NCI-H446 (cell line): ENCODE data around the gene ABCC2.
"Not testable (repeated sequence)": the region's sequence is repeated elsewhere in the genome, so short reads cannot be mapped to it uniquely, and the experiment has no call there.

Experiments used
- DNase-seq, 2 experiments: peaks; one replicate each; lab custom pipeline; 2025; lab: John Stamatoyannopoulos, UW

The ABCC2 gene

DNA sequence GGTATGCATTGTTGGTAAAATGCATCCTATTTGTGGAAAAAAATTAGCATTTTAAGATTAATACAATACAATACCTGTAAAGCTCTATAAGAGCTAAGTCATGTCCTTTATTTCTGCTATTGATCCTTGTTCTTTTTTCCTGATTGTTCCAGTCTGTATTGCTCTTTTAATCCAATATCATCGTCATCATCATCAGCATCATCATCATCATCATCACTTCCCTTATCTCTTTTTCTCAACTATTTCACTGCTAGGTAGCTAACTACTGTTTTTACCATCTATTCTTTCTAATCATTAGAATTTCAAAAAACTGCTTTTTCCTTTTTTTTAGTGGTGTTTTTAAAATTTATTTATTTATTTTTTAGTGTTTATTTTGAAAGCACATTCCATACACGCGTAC, 71.2 kb downstream of the ABCC2 start:
- DNase-seq = no peak

- DNase-seq = peak in 1 of 2 experiments; percentile 40
These were observed 72.4 kb downstream of the ABCC2 start for GRCh38 chr10:99854860-99855259.

DNA sequence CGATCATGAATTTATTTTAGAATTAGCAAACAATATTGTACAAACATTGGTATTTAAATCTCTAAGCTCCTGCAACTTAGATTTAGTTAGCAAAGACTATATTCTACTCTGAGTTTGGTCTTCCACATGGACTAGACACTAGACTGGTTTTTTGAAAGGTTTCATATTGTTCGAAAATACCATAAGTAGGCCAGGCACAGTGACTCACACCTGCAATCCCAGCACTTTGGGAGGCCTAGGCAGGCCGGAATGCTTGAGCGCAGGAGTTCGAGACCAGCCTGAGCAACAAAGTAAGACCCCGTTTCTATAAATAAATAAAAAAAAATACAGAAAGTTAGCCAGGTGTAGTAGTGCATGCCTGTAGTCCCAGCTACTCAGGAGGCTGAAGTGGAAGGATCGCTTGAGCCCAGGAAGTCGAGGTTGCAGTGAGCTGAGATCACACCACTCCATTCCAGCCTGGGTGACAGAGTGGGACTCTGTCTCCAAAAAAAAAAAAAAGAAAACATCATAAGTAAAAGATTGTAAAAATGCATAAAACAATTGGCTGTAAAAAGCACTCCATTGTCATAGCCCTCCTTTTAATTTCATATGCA, 73.1 kb downstream of the ABCC2 start:
- DNase-seq = no peak

GRCh38 chr10:99858849-99859248, 76.4 kb downstream of the ABCC2 start:
- DNase-seq = no peak

GRCh38 chr10:99859585-99859984, 77.1 kb downstream of the ABCC2 start:
- peak in 1 of 2 experiments; percentile 4 for DNase-seq

GRCh38 chr10:99860466-99860865, 78.0 kb downstream of the ABCC2 start:
- DNase-seq = no peak

DNA sequence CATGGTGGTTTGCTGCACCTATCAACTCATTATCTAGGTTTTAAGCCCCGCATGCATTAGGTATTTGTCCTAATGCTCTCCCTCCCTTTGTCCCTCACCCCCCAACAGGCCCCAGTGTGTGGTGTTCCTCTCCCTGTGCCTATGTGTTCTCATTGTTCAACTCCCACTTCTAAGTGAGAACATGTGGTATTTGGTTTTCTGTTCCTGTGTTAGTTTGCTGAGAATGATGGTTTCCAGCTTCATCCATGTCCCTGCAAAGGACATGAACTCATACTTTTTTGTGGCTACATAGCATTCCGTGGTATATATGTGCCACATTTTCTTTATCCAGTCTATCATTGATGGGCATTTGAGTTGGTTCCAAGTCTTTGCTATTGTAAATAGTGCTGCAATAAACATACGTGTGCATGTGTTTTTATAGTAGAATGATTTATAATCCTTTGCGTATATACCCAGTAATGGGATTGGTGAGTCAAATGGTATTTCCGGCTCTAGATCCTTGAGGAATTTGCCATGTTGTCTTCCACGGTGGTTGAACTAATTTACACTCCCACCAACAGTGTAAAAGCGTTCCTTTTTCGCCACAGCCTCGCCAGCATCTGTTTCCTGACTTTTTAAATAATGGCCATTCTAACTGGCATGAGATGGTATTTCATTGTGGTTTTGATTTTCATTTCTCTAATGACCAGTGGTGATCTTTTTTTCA, 81.2 kb downstream of the ABCC2 start:
- not testable (repeated sequence) for DNase-seq

DNA sequence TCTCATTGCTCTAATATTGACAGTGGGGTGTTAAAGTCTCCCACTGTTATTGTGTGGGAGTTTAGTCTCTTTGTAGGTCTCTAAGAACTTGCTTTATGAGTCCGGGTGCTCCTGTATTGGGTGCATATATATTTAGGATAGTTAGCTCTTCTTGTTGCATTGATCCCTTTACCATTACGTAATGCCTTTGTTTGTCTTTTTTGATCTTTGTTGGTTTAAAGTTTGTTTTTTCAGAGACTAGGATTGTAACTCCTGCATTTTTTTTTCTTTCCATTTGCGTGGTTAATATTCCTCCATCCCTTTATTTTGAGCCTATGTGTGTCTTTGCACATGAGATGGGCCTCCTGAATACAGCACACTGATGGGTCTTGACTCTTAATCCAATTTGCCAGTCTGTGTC, 84.8 kb downstream of the ABCC2 start:
- not testable (repeated sequence) for DNase-seq

GRCh38 chr10:99869581-99870122, 87.2 kb downstream of the ABCC2 start:
- no peak for DNase-seq

- no peak for DNase-seq
These were observed 87.8 kb downstream of the ABCC2 start for GRCh38 chr10:99870123-99870730.

GRCh38 chr10:99872367-99873162, 90.1 kb downstream of the ABCC2 start:
- DNase-seq = no peak

DNA sequence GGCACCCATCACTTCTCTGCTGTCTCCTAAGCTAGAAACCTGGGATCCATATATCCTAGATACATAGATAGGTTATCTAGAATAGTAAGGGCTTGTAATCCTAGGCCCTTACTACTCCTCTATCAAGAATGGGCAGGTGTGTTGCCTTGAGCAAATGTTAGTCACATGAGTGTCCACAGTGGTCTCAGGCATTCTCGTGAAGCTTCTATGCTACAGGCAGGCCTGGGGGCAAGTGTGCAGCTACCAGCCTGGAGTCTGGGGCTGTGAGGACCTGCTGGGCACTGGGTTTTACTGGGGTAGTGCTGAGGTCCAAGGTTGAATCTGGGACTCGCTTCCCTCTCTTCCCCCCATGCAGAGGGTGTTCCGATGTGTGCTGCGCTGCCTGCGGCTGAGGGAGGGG, 91.4 kb downstream of the ABCC2 start:
- no peak for DNase-seq

DNA sequence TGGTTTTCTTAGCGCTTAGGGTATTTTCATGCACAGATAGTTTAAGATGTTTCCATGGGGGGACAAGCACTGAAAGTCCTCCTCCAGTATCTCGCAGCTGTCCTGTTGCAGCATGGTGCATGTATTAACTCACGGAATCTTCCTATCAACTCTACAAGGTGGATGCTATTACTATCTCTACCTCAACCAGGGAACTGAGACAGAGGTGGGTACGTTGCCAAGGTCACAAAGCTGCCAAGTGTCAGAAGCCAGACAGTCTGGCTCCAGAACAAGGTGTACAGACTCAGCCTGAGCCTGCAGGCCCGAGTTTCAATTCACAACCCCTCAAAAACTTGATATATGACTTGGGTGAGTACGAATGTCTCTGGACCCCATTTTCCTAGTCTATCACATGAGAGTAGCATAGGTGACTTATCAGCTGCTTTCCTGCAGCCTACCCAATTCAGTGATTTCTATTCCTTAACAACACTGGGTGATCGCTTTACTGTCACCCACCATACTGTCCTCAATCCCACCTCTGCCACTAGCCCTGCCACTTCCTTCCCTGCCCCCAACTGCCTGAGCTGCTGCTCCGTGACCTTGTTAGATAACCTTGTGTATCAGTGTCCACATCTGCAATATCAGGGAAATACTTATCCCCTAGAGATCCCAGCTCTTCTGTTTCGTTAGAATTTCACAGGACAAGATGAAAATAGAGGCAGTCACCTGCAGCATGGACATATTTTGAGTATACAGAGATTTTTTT, 92.1 kb downstream of the ABCC2 start:
- DNase-seq = no peak

DNA sequence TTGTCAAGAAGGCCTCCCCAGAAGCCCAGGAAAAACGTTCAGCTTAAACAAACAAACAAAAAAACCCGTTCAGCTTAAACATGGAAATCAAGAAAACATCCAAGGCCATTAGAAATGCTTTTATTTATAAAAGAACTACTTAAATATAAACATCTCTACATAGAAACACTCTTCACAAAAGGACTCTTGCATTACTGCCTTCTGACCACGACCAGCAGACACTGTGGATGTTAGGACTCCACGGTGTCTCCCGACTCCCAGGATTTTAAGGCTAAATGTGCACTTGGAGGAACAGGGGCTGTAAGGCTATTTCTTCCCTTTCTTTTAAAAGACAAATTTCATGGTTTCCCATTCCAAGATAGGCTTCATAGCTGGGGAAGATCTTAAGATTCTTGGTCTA, 93.0 kb downstream of the ABCC2 start:
- no peak for DNase-seq

GRCh38 chr10:99880080-99880835, 97.8 kb downstream of the ABCC2 start:
- no peak for DNase-seq

- no peak for DNase-seq
These were observed 98.9 kb downstream of the ABCC2 start for GRCh38 chr10:99881371-99881770.

GRCh38 chr10:99883523-99883922, 101.1 kb downstream of the ABCC2 start:
- DNase-seq = no peak

GRCh38 chr10:99888622-99889021, 106.2 kb downstream of the ABCC2 start:
- no peak for DNase-seq

- DNase-seq = no peak
These were observed 112.2 kb downstream of the ABCC2 start for GRCh38 chr10:99894613-99895012.

DNA sequence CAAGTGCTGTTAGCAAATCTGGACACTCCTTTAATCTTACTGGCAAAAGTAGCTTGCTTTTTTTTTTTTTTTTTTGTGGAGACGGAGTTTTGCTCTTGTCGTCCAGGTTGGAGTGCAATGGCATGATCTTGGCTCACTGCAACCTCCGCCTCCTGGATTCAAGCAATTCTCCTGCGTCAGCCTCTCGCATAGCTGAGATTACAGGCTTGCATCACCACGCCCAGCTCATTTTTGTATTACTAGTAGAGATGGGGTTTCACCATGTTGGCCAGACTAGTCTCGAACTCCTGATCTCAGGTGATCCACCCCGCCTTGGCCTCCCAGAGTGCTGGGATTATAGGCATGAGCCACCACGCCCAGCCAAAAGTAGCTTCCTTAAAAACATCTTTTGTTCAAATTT, 112.6 kb downstream of the ABCC2 start:
- DNase-seq = not testable (repeated sequence)

GRCh38 chr10:99895867-99896266, 113.4 kb downstream of the ABCC2 start:
- no peak for DNase-seq
